Liver (tissue), 3 donors: Measurements from ENCODE around the gene MAP3K12.

ENCODE experiments used
- EGR1 ChIP-seq, 2 donors: IDR thresholded peaks; 2 replicates each; pipeline ENCODE4 v1.6.1; 2016 to 2018; ENCODE audit warnings: antibody characterized with exemption in 2 of 2, low read depth in 2 of 2
- GABPA ChIP-seq, 2 donors: IDR thresholded peaks in 1 of 2; conservative IDR thresholded peaks in 1 of 2; 2 replicates each; pipeline ENCODE4 v1.6.1; 2016; ENCODE audit warnings: antibody characterized with exemption in 2 of 2, mild to moderate bottlenecking in 1 of 2, moderate library complexity in 1 of 2
- RAD21 ChIP-seq, 2 donors: IDR thresholded peaks; 2 replicates each; pipeline ENCODE4 v1.6.1; 2016; ENCODE audit warnings: antibody characterized with exemption in 2 of 2, mild to moderate bottlenecking in 2 of 2
- TAF1 ChIP-seq: conservative IDR thresholded peaks from 2 replicates; pipeline ENCODE4 v1.6.1; 2016; ENCODE audit warnings: antibody characterized with exemption, mild to moderate bottlenecking
- TF ChIP-seq, protein P1 (sequence below): fragments of 150-350 bp; IDR thresholded peaks from 2 replicates; pipeline ENCODE4 v1.5.1; 2017; ENCODE audit warnings: improper control_type of control experiment, low read depth, low read length; ENCODE audit not compliant: missing input control
- TF ChIP-seq, protein P2 (sequence below): IDR thresholded peaks from 2 replicates; pipeline ENCODE4 v1.6.1; 2016; ENCODE audit warnings: antibody characterized with exemption, mild to moderate bottlenecking
- TF ChIP-seq, protein P3 (sequence below): IDR thresholded peaks from 2 replicates; pipeline ENCODE4 v1.6.1; 2016; ENCODE audit warnings: antibody characterized with exemption
- donor health status: healthy.
- donor health status: healthy.

DNA sequence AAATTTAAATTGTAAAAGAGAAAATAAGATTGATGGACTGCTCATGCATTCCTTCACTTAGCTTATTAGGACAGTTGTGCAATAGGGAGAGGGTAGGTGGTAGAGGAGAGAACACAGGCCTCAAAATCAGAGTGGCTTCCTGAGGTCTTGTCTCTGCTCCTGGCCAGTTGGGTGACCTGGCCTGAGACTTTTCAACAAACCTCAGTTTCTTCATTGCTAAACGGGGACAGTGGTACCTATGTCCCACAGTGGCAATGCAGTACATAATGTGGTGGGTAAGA is 2.6 kb downstream of the MAP3K12 start:
- TF ChIP-seq RAD21 (IDR thresholded peaks at IDR 0.05): no peak
- TF ChIP-seq, protein P1, sequence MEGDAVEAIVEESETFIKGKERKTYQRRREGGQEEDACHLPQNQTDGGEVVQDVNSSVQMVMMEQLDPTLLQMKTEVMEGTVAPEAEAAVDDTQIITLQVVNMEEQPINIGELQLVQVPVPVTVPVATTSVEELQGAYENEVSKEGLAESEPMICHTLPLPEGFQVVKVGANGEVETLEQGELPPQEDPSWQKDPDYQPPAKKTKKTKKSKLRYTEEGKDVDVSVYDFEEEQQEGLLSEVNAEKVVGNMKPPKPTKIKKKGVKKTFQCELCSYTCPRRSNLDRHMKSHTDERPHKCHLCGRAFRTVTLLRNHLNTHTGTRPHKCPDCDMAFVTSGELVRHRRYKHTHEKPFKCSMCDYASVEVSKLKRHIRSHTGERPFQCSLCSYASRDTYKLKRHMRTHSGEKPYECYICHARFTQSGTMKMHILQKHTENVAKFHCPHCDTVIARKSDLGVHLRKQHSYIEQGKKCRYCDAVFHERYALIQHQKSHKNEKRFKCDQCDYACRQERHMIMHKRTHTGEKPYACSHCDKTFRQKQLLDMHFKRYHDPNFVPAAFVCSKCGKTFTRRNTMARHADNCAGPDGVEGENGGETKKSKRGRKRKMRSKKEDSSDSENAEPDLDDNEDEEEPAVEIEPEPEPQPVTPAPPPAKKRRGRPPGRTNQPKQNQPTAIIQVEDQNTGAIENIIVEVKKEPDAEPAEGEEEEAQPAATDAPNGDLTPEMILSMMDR: no peak
- no peak for TF ChIP-seq EGR1 (IDR thresholded peaks at IDR 0.05; ENCODE audit: low read depth in 2 of 2)
- no peak for TF ChIP-seq TAF1
- TF ChIP-seq, protein P2, sequence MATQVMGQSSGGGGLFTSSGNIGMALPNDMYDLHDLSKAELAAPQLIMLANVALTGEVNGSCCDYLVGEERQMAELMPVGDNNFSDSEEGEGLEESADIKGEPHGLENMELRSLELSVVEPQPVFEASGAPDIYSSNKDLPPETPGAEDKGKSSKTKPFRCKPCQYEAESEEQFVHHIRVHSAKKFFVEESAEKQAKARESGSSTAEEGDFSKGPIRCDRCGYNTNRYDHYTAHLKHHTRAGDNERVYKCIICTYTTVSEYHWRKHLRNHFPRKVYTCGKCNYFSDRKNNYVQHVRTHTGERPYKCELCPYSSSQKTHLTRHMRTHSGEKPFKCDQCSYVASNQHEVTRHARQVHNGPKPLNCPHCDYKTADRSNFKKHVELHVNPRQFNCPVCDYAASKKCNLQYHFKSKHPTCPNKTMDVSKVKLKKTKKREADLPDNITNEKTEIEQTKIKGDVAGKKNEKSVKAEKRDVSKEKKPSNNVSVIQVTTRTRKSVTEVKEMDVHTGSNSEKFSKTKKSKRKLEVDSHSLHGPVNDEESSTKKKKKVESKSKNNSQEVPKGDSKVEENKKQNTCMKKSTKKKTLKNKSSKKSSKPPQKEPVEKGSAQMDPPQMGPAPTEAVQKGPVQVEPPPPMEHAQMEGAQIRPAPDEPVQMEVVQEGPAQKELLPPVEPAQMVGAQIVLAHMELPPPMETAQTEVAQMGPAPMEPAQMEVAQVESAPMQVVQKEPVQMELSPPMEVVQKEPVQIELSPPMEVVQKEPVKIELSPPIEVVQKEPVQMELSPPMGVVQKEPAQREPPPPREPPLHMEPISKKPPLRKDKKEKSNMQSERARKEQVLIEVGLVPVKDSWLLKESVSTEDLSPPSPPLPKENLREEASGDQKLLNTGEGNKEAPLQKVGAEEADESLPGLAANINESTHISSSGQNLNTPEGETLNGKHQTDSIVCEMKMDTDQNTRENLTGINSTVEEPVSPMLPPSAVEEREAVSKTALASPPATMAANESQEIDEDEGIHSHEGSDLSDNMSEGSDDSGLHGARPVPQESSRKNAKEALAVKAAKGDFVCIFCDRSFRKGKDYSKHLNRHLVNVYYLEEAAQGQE: no peak
- TF ChIP-seq, protein P3, sequence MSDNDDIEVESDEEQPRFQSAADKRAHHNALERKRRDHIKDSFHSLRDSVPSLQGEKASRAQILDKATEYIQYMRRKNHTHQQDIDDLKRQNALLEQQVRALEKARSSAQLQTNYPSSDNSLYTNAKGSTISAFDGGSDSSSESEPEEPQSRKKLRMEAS: no peak
- TF ChIP-seq GABPA (IDR thresholded peaks at IDR 0.05 in 1 of 2, conservative IDR thresholded peaks at IDR 0.05 in 1 of 2): no peak
